HepG2 (cell line): ENCODE measurements around the gene PSMB11. TPM values are rescaled to one million over a fixed set of nuclear protein-coding genes. Genes with fewer than 3 reads are reported as not detected.
A peak's percentile ranks its signal among the peaks of the same experiment; 100 is the strongest.

Source experiments
- EEA1 ChIP-seq: sonication (generic); formaldehyde crosslinking; IDR thresholded peaks from 2 replicates; pipeline ENCODE4 v1.5.1; 2020; ENCODE audit warnings: mild to moderate bottlenecking, missing genetic modification reagents, borderline replicate concordance
- ELF1 ChIP-seq: sonication (generic); formaldehyde crosslinking; IDR thresholded peaks from 2 replicates; pipeline ENCODE4 v1.4.0; 2020; ENCODE audit warnings: missing genetic modification reagents
- HNF4G ChIP-seq, 2 experiments: sonication (generic) in 1 of 2; formaldehyde crosslinking in 1 of 2; IDR thresholded peaks; 2 replicates each; pipeline versions ENCODE4 v1.4.0 to v1.6.1; 2011 to 2020; ENCODE audit warnings: borderline replicate concordance in 2 of 2, low read depth in 2 of 2, mild to moderate bottlenecking in 2 of 2, low read length in 1 of 2, missing genetic modification reagents in 1 of 2, moderate library complexity in 1 of 2
- HOXA3 ChIP-seq: sonication (generic); formaldehyde crosslinking; IDR thresholded peaks from 2 replicates; pipeline ENCODE4 v1.5.0; 2020; ENCODE audit warnings: missing genetic modification reagents
- JUNB ChIP-seq: sonication (generic); formaldehyde crosslinking; IDR thresholded peaks from 2 replicates; pipeline ENCODE4 v1.8.0; 2022; ENCODE audit warnings: missing genetic modification reagents, mild to moderate bottlenecking, borderline replicate concordance
- NFATC3 ChIP-seq: sonication (generic); formaldehyde crosslinking; IDR thresholded peaks from 2 replicates; pipeline ENCODE4 v1.5.1; 2020; ENCODE audit warnings: mild to moderate bottlenecking, missing genetic modification reagents
- PHF21A ChIP-seq: sonication (generic); formaldehyde crosslinking; IDR thresholded peaks from 2 replicates; pipeline ENCODE4 v1.5.0; 2020; ENCODE audit warnings: mild to moderate bottlenecking, missing genetic modification reagents
- PHF5A ChIP-seq: IDR thresholded peaks from one replicate; pipeline ENCODE4 v1.6.1; 2018; ENCODE audit warnings: low read depth, missing genetic modification reagents; ENCODE audit not compliant: unreplicated experiment
- RFXANK ChIP-seq: IDR thresholded peaks from 2 replicates; pipeline ENCODE4 v1.6.1; 2016
- SAP130 ChIP-seq: IDR thresholded peaks from 2 replicates; pipeline ENCODE4 v1.6.1; 2016; ENCODE audit warnings: low read depth
- SNAPC2 ChIP-seq: sonication (generic); formaldehyde crosslinking; IDR thresholded peaks from 2 replicates; pipeline ENCODE4 v1.8.1; 2022; ENCODE audit warnings: mild to moderate bottlenecking, missing genetic modification reagents
- SSRP1 ChIP-seq: IDR thresholded peaks from 2 replicates; pipeline ENCODE4 v1.6.1; 2016; ENCODE audit warnings: control low read depth
- ZNF253 ChIP-seq: sonication (generic); formaldehyde crosslinking; IDR thresholded peaks from 2 replicates; pipeline ENCODE4 v1.8.0; 2022; ENCODE audit warnings: mild to moderate bottlenecking, missing genetic modification reagents, borderline replicate concordance
- ZNF446 ChIP-seq: sonication (generic); formaldehyde crosslinking; IDR thresholded peaks from 2 replicates; pipeline ENCODE4 v1.5.0; 2020; ENCODE audit warnings: mild to moderate bottlenecking, missing genetic modification reagents
- ZNF567 ChIP-seq: sonication (generic); formaldehyde crosslinking; IDR thresholded peaks from 2 replicates; pipeline ENCODE4 v1.8.1; 2023; ENCODE audit warnings: mild to moderate bottlenecking, missing genetic modification reagents, borderline replicate concordance
- ZNF569 ChIP-seq: sonication (generic); formaldehyde crosslinking; IDR thresholded peaks from 2 replicates; pipeline ENCODE4 v1.5.0; 2020; ENCODE audit warnings: mild to moderate bottlenecking, missing genetic modification reagents, moderate library complexity, borderline replicate concordance
- ZNF644 ChIP-seq: IDR thresholded peaks from 2 replicates; pipeline ENCODE4 v1.6.1; 2016; ENCODE audit warnings: low read depth
- ZNF747 ChIP-seq: sonication (generic); formaldehyde crosslinking; IDR thresholded peaks from 2 replicates; pipeline ENCODE4 v1.8.1; 2023; ENCODE audit warnings: missing genetic modification reagents, mild to moderate bottlenecking, borderline replicate concordance
- ZNF768 ChIP-seq: sonication (generic); formaldehyde crosslinking; IDR thresholded peaks from 2 replicates; pipeline ENCODE4 v1.4.0; 2020; ENCODE audit warnings: missing genetic modification reagents
- polyA plus RNA-seq, 8 experiments: library from polyadenylated mRNA; depleted of rRNA in 3 of 8; stranded (reverse) in 7 of 8; unstranded in 1 of 8; fragments of >200 nt; fragmentation: Illumina TruSeq in 4 of 8; extraction: Trizol in 4 of 8; gene quantifications; 2 replicates each; pipeline versions ENCODE4 v1.2.1 to v1.2.3, GENCODE V29; 2011 to 2016; ENCODE audit warnings: low read depth in 4 of 8, missing spikeins in 1 of 8, mixed read lengths in 1 of 8; ENCODE audit not compliant: insufficient read depth in 1 of 8
- total RNA-seq, 5 experiments: library from RNA; depleted of rRNA; stranded (reverse); fragments of >200 nt; fragmentation: Illumina TruSeq; extraction: Trizol; gene quantifications; 2 replicates each; pipeline ENCODE4 v1.2.3, GENCODE V29; 2016; ENCODE audit warnings: low read depth in 1 of 5
- TF ChIP-seq, protein P1 (sequence below): sonication (generic); formaldehyde crosslinking; IDR thresholded peaks from 2 replicates; pipeline ENCODE4 v1.5.1; 2020; ENCODE audit warnings: mild to moderate bottlenecking, moderate library complexity, missing genetic modification reagents
- TF ChIP-seq, protein P2 (sequence below): sonication (generic); formaldehyde crosslinking; IDR thresholded peaks from 2 replicates; pipeline ENCODE4 v1.5.1; 2020; ENCODE audit warnings: missing genetic modification reagents, mild to moderate bottlenecking, borderline replicate concordance
- TF ChIP-seq, protein P3 (sequence below): sonication (generic); formaldehyde crosslinking; conservative IDR thresholded peaks from 2 replicates; pipeline ENCODE4 v1.4.0; 2020; ENCODE audit warnings: mild to moderate bottlenecking, missing genetic modification reagents, moderate library complexity

PSMB11 gene
- total and polyA plus RNA-seq, 2 of the 13 experiments (the other 11 are each of a cell fraction or from before 2014, with no cell fraction given), result not detected

DNA sequence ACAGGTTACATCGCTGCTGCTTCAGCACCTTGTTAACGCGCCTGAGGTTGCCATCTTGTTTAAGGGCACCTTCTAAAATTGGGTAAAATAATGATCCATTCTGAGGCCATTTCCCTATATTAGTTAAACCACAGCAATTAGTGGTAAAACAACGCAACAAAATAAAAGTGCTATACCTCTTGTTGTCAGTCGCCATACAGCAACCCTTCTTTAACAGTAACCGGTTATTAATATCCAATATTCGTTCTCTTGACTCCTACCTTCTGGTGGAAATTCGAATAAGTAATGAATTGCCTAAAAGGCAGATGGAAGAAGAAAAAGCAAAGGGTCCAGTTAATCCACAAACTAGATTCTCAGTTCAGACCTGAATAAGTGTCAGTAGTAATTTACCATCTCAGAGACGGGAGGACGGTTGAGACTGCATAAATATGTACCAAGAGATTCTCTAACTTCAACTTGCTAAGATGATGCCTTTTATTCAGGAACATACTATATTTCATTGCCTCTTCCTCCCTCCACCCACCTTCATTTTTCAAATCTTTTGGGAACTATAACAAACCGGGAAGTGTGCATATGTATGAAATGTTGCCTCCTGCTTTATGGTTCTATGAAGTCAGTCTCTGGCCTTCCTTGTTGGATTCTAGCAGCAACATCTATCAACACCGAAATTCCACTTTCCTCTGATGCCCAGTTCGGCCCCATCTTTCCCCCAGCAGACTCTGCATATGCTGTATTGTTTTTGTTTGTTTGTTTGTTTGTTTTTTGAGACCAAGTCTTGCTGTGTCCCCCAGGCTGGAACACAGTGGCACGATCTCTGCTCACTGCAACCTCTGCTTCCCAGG lies 6.5 kb upstream of the PSMB11 start (continued):
- TF ChIP-seq PHF5A (CRISPR knock-in tag), result no peak
- TF ChIP-seq JUNB (CRISPR knock-in tag), result no peak
- 0 out of 2 replicates have a peak, but pooled peaks have one; percentile 84 for TF ChIP-seq NFATC3 (CRISPR knock-in tag)
- TF ChIP-seq, protein P1, sequence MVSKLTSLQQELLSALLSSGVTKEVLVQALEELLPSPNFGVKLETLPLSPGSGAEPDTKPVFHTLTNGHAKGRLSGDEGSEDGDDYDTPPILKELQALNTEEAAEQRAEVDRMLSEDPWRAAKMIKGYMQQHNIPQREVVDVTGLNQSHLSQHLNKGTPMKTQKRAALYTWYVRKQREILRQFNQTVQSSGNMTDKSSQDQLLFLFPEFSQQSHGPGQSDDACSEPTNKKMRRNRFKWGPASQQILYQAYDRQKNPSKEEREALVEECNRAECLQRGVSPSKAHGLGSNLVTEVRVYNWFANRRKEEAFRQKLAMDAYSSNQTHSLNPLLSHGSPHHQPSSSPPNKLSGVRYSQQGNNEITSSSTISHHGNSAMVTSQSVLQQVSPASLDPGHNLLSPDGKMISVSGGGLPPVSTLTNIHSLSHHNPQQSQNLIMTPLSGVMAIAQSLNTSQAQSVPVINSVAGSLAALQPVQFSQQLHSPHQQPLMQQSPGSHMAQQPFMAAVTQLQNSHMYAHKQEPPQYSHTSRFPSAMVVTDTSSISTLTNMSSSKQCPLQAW (CRISPR knock-in tag), result no peak
- peak; percentile 90 for TF ChIP-seq SSRP1
- TF ChIP-seq ELF1, result 0 out of 2 replicates have a peak, but pooled peaks have one; percentile 11
- TF ChIP-seq ZNF747, result no peak
- peak; percentile 95 for TF ChIP-seq ZNF644
- no peak for TF ChIP-seq PHF21A (CRISPR knock-in tag)
- no peak for TF ChIP-seq RFXANK (CRISPR knock-in tag)
- no peak for TF ChIP-seq SAP130 (CRISPR knock-in tag)
- TF ChIP-seq SNAPC2 (CRISPR knock-in tag), result 0 out of 2 replicates have a peak, but pooled peaks have one; percentile 22
- TF ChIP-seq ZNF567 (CRISPR knock-in tag), result 0 out of 2 replicates have a peak, but pooled peaks have one; percentile 29
- TF ChIP-seq, protein P2, sequence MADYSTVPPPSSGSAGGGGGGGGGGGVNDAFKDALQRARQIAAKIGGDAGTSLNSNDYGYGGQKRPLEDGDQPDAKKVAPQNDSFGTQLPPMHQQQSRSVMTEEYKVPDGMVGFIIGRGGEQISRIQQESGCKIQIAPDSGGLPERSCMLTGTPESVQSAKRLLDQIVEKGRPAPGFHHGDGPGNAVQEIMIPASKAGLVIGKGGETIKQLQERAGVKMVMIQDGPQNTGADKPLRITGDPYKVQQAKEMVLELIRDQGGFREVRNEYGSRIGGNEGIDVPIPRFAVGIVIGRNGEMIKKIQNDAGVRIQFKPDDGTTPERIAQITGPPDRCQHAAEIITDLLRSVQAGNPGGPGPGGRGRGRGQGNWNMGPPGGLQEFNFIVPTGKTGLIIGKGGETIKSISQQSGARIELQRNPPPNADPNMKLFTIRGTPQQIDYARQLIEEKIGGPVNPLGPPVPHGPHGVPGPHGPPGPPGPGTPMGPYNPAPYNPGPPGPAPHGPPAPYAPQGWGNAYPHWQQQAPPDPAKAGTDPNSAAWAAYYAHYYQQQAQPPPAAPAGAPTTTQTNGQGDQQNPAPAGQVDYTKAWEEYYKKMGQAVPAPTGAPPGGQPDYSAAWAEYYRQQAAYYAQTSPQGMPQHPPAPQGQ (CRISPR knock-in tag), result peak; percentile 88; the same call in 1 of the 2 replicates
- TF ChIP-seq, protein P3, sequence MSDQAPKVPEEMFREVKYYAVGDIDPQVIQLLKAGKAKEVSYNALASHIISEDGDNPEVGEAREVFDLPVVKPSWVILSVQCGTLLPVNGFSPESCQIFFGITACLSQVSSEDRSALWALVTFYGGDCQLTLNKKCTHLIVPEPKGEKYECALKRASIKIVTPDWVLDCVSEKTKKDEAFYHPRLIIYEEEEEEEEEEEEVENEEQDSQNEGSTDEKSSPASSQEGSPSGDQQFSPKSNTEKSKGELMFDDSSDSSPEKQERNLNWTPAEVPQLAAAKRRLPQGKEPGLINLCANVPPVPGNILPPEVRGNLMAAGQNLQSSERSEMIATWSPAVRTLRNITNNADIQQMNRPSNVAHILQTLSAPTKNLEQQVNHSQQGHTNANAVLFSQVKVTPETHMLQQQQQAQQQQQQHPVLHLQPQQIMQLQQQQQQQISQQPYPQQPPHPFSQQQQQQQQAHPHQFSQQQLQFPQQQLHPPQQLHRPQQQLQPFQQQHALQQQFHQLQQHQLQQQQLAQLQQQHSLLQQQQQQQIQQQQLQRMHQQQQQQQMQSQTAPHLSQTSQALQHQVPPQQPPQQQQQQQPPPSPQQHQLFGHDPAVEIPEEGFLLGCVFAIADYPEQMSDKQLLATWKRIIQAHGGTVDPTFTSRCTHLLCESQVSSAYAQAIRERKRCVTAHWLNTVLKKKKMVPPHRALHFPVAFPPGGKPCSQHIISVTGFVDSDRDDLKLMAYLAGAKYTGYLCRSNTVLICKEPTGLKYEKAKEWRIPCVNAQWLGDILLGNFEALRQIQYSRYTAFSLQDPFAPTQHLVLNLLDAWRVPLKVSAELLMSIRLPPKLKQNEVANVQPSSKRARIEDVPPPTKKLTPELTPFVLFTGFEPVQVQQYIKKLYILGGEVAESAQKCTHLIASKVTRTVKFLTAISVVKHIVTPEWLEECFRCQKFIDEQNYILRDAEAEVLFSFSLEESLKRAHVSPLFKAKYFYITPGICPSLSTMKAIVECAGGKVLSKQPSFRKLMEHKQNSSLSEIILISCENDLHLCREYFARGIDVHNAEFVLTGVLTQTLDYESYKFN (CRISPR knock-in tag), result no peak
- TF ChIP-seq HNF4G (IDR thresholded peaks at IDR 0.05; ENCODE audit: borderline replicate concordance, low read depth, low read length), result no peak
- TF ChIP-seq HNF4G (CRISPR knock-in tag; IDR thresholded peaks at IDR 0.05; ENCODE audit: borderline replicate concordance, low read depth), result no peak
- TF ChIP-seq ZNF569 (CRISPR knock-in tag), result no peak
- no peak for TF ChIP-seq EEA1 (CRISPR knock-in tag)
- no peak for TF ChIP-seq HOXA3 (CRISPR knock-in tag)
- TF ChIP-seq ZNF253 (CRISPR knock-in tag), result no peak
- TF ChIP-seq ZNF768 (CRISPR knock-in tag), result no peak
- 0 out of 2 replicates have a peak, but pooled peaks have one; percentile 44 for TF ChIP-seq ZNF446
